HepG2 (cell line): ENCODE results near the gene DDX49. TPM values are rescaled to one million over a fixed set of nuclear protein-coding genes. Genes with fewer than 3 reads are reported as not detected.
A peak's percentile ranks its signal among the peaks of the same experiment; 100 is the strongest.

Experiments
- ATAC-seq: fragments of 200-7000 bp; cut with Tn5 transposase; 3 replicates; pipeline ENCODE4 v1.9.1; 2020; ENCODE audit warnings: mild to moderate bottlenecking, moderate library complexity
- BruUV-seq: library from RNA; stranded (reverse); fragments of 400-500 nt; replicated peaks from 2 replicates; lab custom pipeline; 2021; lab: Mats Ljungman, UMichigan
- CTCF ChIA-PET: fragments of 300-600 bp; formaldehyde crosslinking; extraction: SDS; loops from one replicate; lab custom pipeline; 2021; ENCODE audit warnings: low total read pairs, inconsistent platforms, low intra/inter-chr PET ratio; lab: Yijun Ruan, JAX
- POLR2A ChIA-PET: fragments of 350-600 bp; sonication (Branson Sonifier 250); formaldehyde crosslinking; loops from one replicate; lab custom pipeline; 2020; ENCODE audit warnings: antibody characterized with exemption, inconsistent platforms; lab: Yijun Ruan, JAX
- DNase-seq: peaks from one replicate; pipeline ENCODE4 v3.0.0-alpha.2; 2015; ENCODE audit warnings: low spot score
- FAIRE-seq: peaks from 3 replicates; lab custom pipeline; 2011; peaks lifted over from hg19 to GRCh38; lab: Jason Lieb, UNC
- H2AFZ ChIP-seq: one replicate; pipeline ENCODE4 v1.6.1; 2011; ENCODE audit warnings: low read length, inconsistent platforms
- H3K27ac ChIP-seq: fragments of 300-600 bp; 3 replicates; pipeline ENCODE4 v1.8.0; 2011; ENCODE audit warnings: mixed run types, mild to moderate bottlenecking, mixed read lengths, low read length, inconsistent platforms; ENCODE audit not compliant: insufficient read depth; ENCODE audit errors: extremely low read length
- H3K27me3 ChIP-seq, 2 experiments: fragments of 200-600 bp in 1 of 2; 2 replicates in 1 of 2; 3 replicates in 1 of 2; pipeline versions ENCODE4 v1.6.0 to v1.8.0; 2011; ENCODE audit warnings: low read length in 2 of 2, mild to moderate bottlenecking in 2 of 2, moderate library complexity in 2 of 2, inconsistent platforms in 1 of 2; ENCODE audit not compliant: insufficient read depth in 2 of 2, control insufficient read depth in 1 of 2
- H3K36me3 ChIP-seq, 2 experiments: fragments of 200-600 bp in 1 of 2; replicated peaks in 1 of 2; 2 replicates in 1 of 2; 3 replicates in 1 of 2; pipeline versions ENCODE4 v1.5.1 to v1.8.0; 2011; ENCODE audit warnings: low read length in 2 of 2, inconsistent platforms in 1 of 2; ENCODE audit not compliant: insufficient read depth in 2 of 2, control insufficient read depth in 1 of 2
- H3K4me1 ChIP-seq: 2 replicates; pipeline ENCODE4 v1.5.1; 2012; ENCODE audit warnings: low read length, inconsistent platforms; ENCODE audit not compliant: insufficient read depth
- H3K4me2 ChIP-seq: 2 replicates; pipeline ENCODE4 v1.6.0; 2011; ENCODE audit warnings: low read depth, low read length, inconsistent platforms
- H3K4me3 ChIP-seq, 3 experiments: fragments of 200-600 bp in 1 of 3; sonication (generic), shearing (Covaris generic) in 1 of 3; replicated peaks in 1 of 3; 2 replicates each; pipeline ENCODE4 v1.5.1; 2011 to 2016; ENCODE audit warnings: low read length in 3 of 3, inconsistent platforms in 2 of 3, low read depth in 2 of 3, mild to moderate bottlenecking in 2 of 3, control low read depth in 1 of 3, mixed read lengths in 1 of 3; ENCODE audit not compliant: insufficient read depth in 1 of 3
- H3K79me2 ChIP-seq: one replicate; pipeline ENCODE4 v1.6.1; 2011; ENCODE audit warnings: low read length, inconsistent platforms; ENCODE audit not compliant: insufficient read depth
- H3K9ac ChIP-seq: 2 replicates; pipeline ENCODE4 v1.6.0; 2011; ENCODE audit warnings: mild to moderate bottlenecking, low read depth, low read length, inconsistent platforms; ENCODE audit not compliant: insufficient read depth
- H3K9me3 ChIP-seq: 2 replicates; pipeline ENCODE4 v1.5.1; 2012; ENCODE audit warnings: mild to moderate bottlenecking, low read length
- H4K20me1 ChIP-seq: 2 replicates; pipeline ENCODE4 v1.6.0; 2011; ENCODE audit warnings: inconsistent platforms, mild to moderate bottlenecking, low read length, moderate library complexity; ENCODE audit not compliant: insufficient read depth
- ARNT2 ChIP-seq: sonication (generic); formaldehyde crosslinking; IDR thresholded peaks from 2 replicates; pipeline ENCODE4 v1.8.0; 2022; ENCODE audit warnings: mild to moderate bottlenecking, low read depth, missing genetic modification reagents, moderate library complexity
- BHLHE40 ChIP-seq: IDR thresholded peaks from 2 replicates; pipeline ENCODE4 v1.6.1; 2011; ENCODE audit warnings: low read length, improper control_type of control experiment
- CBX2 ChIP-seq, 2 experiments: fragments of 200-600 bp in 1 of 2; sonication (generic); formaldehyde crosslinking in 1 of 2; IDR thresholded peaks; 2 replicates each; pipeline versions ENCODE4 v1.7.0 to v1.8.1; 2018 to 2022; ENCODE audit warnings: low read depth in 2 of 2, low read length in 1 of 2, mild to moderate bottlenecking in 1 of 2, missing genetic modification reagents in 1 of 2
- ETV6 ChIP-seq: sonication (generic); formaldehyde crosslinking; conservative IDR thresholded peaks from 2 replicates; pipeline ENCODE4 v1.4.0; 2020; ENCODE audit warnings: missing genetic modification reagents
- FOXK2 ChIP-seq: fragments of 450-650 bp; IDR thresholded peaks from 2 replicates; pipeline ENCODE4 v1.6.1; 2016
- HOXA5 ChIP-seq: sonication (generic); formaldehyde crosslinking; IDR thresholded peaks from 2 replicates; pipeline ENCODE4 v1.4.0; 2020; ENCODE audit warnings: missing genetic modification reagents
- PREB ChIP-seq: sonication (generic); formaldehyde crosslinking; IDR thresholded peaks from 2 replicates; pipeline ENCODE4 v1.4.0; 2020; ENCODE audit warnings: missing genetic modification reagents
- TRAFD1 ChIP-seq: sonication (generic); formaldehyde crosslinking; IDR thresholded peaks from 2 replicates; pipeline ENCODE4 v1.5.1; 2020; ENCODE audit warnings: missing genetic modification reagents, mild to moderate bottlenecking, borderline replicate concordance
- ZFP37 ChIP-seq: sonication (generic); formaldehyde crosslinking; IDR thresholded peaks from 2 replicates; pipeline ENCODE4 v1.4.0; 2020; ENCODE audit warnings: missing genetic modification reagents, borderline replicate concordance
- ZNF121 ChIP-seq: sonication (generic); formaldehyde crosslinking; IDR thresholded peaks from 2 replicates; pipeline ENCODE4 v1.5.0; 2020; ENCODE audit warnings: mild to moderate bottlenecking, missing genetic modification reagents
- ZNF329 ChIP-seq: sonication (generic); formaldehyde crosslinking; IDR thresholded peaks from 2 replicates; pipeline ENCODE4 v1.9.0; 2021; ENCODE audit warnings: low read depth, mild to moderate bottlenecking, missing genetic modification reagents
- ZNF431 ChIP-seq: sonication (generic); formaldehyde crosslinking; IDR thresholded peaks from 2 replicates; pipeline ENCODE4 v1.9.0; 2022; ENCODE audit warnings: missing genetic modification reagents, low read depth, mild to moderate bottlenecking, borderline replicate concordance
- ZNF792 ChIP-seq: IDR thresholded peaks from 2 replicates; pipeline ENCODE4 v1.6.1; 2016
- WGBS: methylation state at CpG from one replicate; pipeline ENCODE4 v1.1.6; 2017; ENCODE audit warnings: low lambda C conversion rate; 5-methylcytosine and 5-hydroxymethylcytosine counted together
- in situ Hi-C: cut with HindIII; loops from 2 replicates; pipeline ENCODE4 v1.10.0; 2017; ENCODE audit warnings: low pct_unique_long_range_greater_than_20kb; ENCODE audit not compliant: extremely low pct_ligation_motif_present
- intact Hi-C: fragments of 100-400 bp; cut with micrococcal nuclease; formaldehyde crosslinking; loops from one replicate; pipeline ENCODE4 v1.10.0; 2022; ENCODE audit not compliant: unreplicated experiment
- polyA plus RNA-seq, 8 experiments: library from polyadenylated mRNA; depleted of rRNA in 3 of 8; stranded (reverse) in 7 of 8; unstranded in 1 of 8; fragments of >200 nt; fragmentation: Illumina TruSeq in 4 of 8; extraction: Trizol in 4 of 8; gene quantifications; 2 replicates each; pipeline versions ENCODE4 v1.2.1 to v1.2.3, GENCODE V29; 2011 to 2016; ENCODE audit warnings: low read depth in 4 of 8, missing spikeins in 1 of 8, mixed read lengths in 1 of 8; ENCODE audit not compliant: insufficient read depth in 1 of 8
- total RNA-seq, 5 experiments: library from RNA; depleted of rRNA; stranded (reverse); fragments of >200 nt; fragmentation: Illumina TruSeq; extraction: Trizol; gene quantifications; 2 replicates each; pipeline ENCODE4 v1.2.3, GENCODE V29; 2016; ENCODE audit warnings: low read depth in 1 of 5

DDX49 gene
- total and polyA plus RNA-seq, 2 of the 13 experiments (the other 11 are each of a cell fraction or from before 2014, with no cell fraction given) = 27.0 to 46.2 TPM

- no TSS peak for BruUV-seq
- FAIRE-seq (no peak), ATAC-seq (no peak), DNase-seq (no peak)
- Histone ChIP-seq H3K4me2 (no peak overlapping the region), H3K79me2 (no peaks in the 10 kb centered on the region), H3K9me3 (no peaks in the 10 kb centered on the region), H3K4me1 (peaks cover 6% of the 10 kb centered on the region), H3K27me3 (no peaks in the 10 kb centered on the region), H2AFZ (no peak overlapping the region), H3K9ac (no peak overlapping the region), H3K27ac (no peak overlapping the region), H4K20me1 (no peaks in the 10 kb centered on the region), H3K36me3 (no peaks in the 10 kb centered on the region), H3K4me3 (no peak overlapping the region)
- TF ChIP-seq ZNF121 (peak; percentile 49; the same call in 1 of the 2 replicates), ETV6 (CRISPR knock-in tag) (no peak), ZFP37 (no peak), HOXA5 (no peak)
- ChIA-PET CTCF (no interaction called here), POLR2A (no interaction called here)
- 85% methylated on average over 10 of the region's 10 CpGs for WGBS
- intact Hi-C loops = no loop called here
- in situ Hi-C loops = loop anchor here (10.0 kb wide), 1 partner anchor 95 kb away; no protein-coding TSS in a partner anchor
Measured at GRCh38 chr19:18889949-18890745, 29.4 kb upstream of the DDX49 start.

GRCh38 chr19:18893587-18894253, 25.8 kb upstream of the DDX49 start:
- H3K9ac ChIP-seq = no peak overlapping the region
- no peaks in the 10 kb centered on the region; a peak in 1 of 5 replicates for H3K27me3 ChIP-seq
- no peak overlapping the region for H3K4me2 ChIP-seq
- H3K27ac ChIP-seq = no peak overlapping the region
- no peaks in the 10 kb centered on the region for H3K36me3 ChIP-seq
- no peak for FAIRE-seq
- intact Hi-C loops = no loop called here
- ChIA-PET POLR2A (no interaction called here), CTCF (interaction anchor here (0.9 kb wide), 1 partner anchor 91 kb away, joined by 3 read pairs; no protein-coding TSS in a partner anchor)
- H3K9me3 ChIP-seq = no peaks in the 10 kb centered on the region
- H4K20me1 ChIP-seq = no peaks in the 10 kb centered on the region
- ATAC-seq = no peak
- BruUV-seq = no TSS peak
- no peak for DNase-seq
- no peak overlapping the region for H2AFZ ChIP-seq
- peaks cover 21% of the 10 kb centered on the region for H3K4me1 ChIP-seq
- no peak overlapping the region for H3K4me3 ChIP-seq
- in situ Hi-C loops = loop anchor here (10.0 kb wide), 1 partner anchor 91 kb away; no protein-coding TSS in a partner anchor
- 93% methylated on average over 16 of the region's 18 CpGs for WGBS
- no peaks in the 10 kb centered on the region for H3K79me2 ChIP-seq
- TF ChIP-seq ZNF431 (no peak), BHLHE40 (no peak), ZNF329 (CRISPR knock-in tag) (no peak), ZNF792 (CRISPR knock-in tag) (no peak), ARNT2 (no peak), TRAFD1 (CRISPR knock-in tag) (no peak), FOXK2 (no peak), PREB (CRISPR knock-in tag) (no peak), CBX2 (IDR thresholded peaks at IDR 0.05; ENCODE audit: low read depth, low read length) (no peak), CBX2 (CRISPR knock-in tag; IDR thresholded peaks at IDR 0.05; ENCODE audit: low read depth) (no peak)
